A549 (cell line): ENCODE results near the gene ADAMTSL3. TPM values are rescaled to one million over a fixed set of nuclear protein-coding genes. Genes with fewer than 3 reads are reported as not detected.

Experiments
- ATAC-seq, 2 experiments: fragments of 200-7000 bp in 1 of 2; fragments of >200 bp in 1 of 2; cut with Nextera tagmentation in 1 of 2; cut with Tn5 transposase in 1 of 2; 3 replicates each; pipeline versions ENCODE4 v1.8.0 to v1.9.1; 2018 to 2020; ENCODE audit warnings: mild to moderate bottlenecking in 1 of 2, moderate library complexity in 1 of 2
- CTCF ChIA-PET: fragments of 300-600 bp; sonication (Branson Sonifier 250); formaldehyde crosslinking; extraction: SDS; loops from one replicate; lab custom pipeline; 2021; ENCODE audit warnings: antibody characterized with exemption, inconsistent platforms; lab: Yijun Ruan, JAX
- POLR2A ChIA-PET: fragments of 350-600 bp; formaldehyde crosslinking; extraction: SDS; loops from one replicate; lab custom pipeline; 2021; ENCODE audit warnings: antibody characterized with exemption, inconsistent platforms; lab: Yijun Ruan, JAX
- DNase-seq, 2 experiments: peaks; one replicate each; pipeline versions ENCODE4 v3.0.0 to v3.0.0-alpha.2; 2011 to 2016; ENCODE audit warnings: low read depth in 1 of 2, low spot score in 1 of 2
- FAIRE-seq: peaks from 2 replicates; lab custom pipeline; 2011; peaks lifted over from hg19 to GRCh38; lab: Jason Lieb, UNC
- H3K27ac ChIP-seq, 2 experiments: fragments of >200 bp; sonication (Bioruptor Twin); formaldehyde crosslinking; 3 replicates each; pipeline ENCODE4 v1.5.1; 2016 to 2017
- H3K4me1 ChIP-seq: fragments of >200 bp; sonication (Bioruptor Twin); formaldehyde crosslinking; 3 replicates; pipeline ENCODE4 v1.6.1; 2016
- H3K4me2 ChIP-seq: fragments of >200 bp; sonication (Bioruptor Twin); formaldehyde crosslinking; 3 replicates; pipeline ENCODE4 v1.6.1; 2016
- H3K4me3 ChIP-seq: fragments of >200 bp; sonication (Bioruptor Twin); formaldehyde crosslinking; 3 replicates; pipeline ENCODE4 v1.5.1; 2016
- H3K9me3 ChIP-seq: fragments of >200 bp; sonication (Bioruptor Twin); formaldehyde crosslinking; 3 replicates; pipeline ENCODE4 v1.6.1; 2016
- CTCF ChIP-seq: fragments of >200 bp; sonication (Bioruptor Twin); formaldehyde crosslinking; IDR thresholded peaks from 3 replicates; pipeline ENCODE4 v1.5.1; 2016
- FOSL2 ChIP-seq, 2 experiments: fragments of 450-650 bp in 1 of 2; fragments of >200 bp in 1 of 2; sonication (Bioruptor Twin) in 1 of 2; formaldehyde crosslinking; IDR thresholded peaks; 2 replicates each; pipeline versions ENCODE4 v1.5.0 to v1.6.1; 2016 to 2020; ENCODE audit warnings: mild to moderate bottlenecking in 1 of 2, moderate library complexity in 1 of 2
- GATA3 ChIP-seq: IDR thresholded peaks from 2 replicates; pipeline ENCODE4 v1.6.1; 2012; ENCODE audit warnings: borderline replicate concordance
- HEYL ChIP-seq: fragments of 250-450 bp; sonication (Bioruptor Pico); IDR thresholded peaks from 2 replicates; pipeline ENCODE4 v1.8.0; 2021; ENCODE audit warnings: mild to moderate bottlenecking, moderate library complexity
- HOXB13 ChIP-seq: fragments of 250-450 bp; sonication (Bioruptor Pico); IDR thresholded peaks from 2 replicates; pipeline ENCODE4 v1.5.0; 2020; ENCODE audit warnings: low read depth, mild to moderate bottlenecking, moderate library complexity
- JUNB ChIP-seq: fragments of >200 bp; sonication (Bioruptor Twin); formaldehyde crosslinking; IDR thresholded peaks from 2 replicates; pipeline ENCODE4 v1.6.1; 2016
- KDM5A ChIP-seq: fragments of 200-600 bp; sonication (generic); IDR thresholded peaks from 2 replicates; pipeline ENCODE4 v1.6.1; 2016; ENCODE audit warnings: antibody characterized with exemption, mild to moderate bottlenecking
- RAD21 ChIP-seq, 2 experiments: fragments of >200 bp in 1 of 2; sonication (Bioruptor Twin) in 1 of 2; formaldehyde crosslinking in 1 of 2; IDR thresholded peaks in 1 of 2; conservative IDR thresholded peaks in 1 of 2; 2 replicates in 1 of 2; 3 replicates in 1 of 2; pipeline ENCODE4 v1.6.1; 2012 to 2018; ENCODE audit warnings: inconsistent platforms in 1 of 2
- RARB ChIP-seq: fragments of 250-450 bp; sonication (Bioruptor Pico); IDR thresholded peaks from 2 replicates; pipeline ENCODE4 v1.8.0; 2021; ENCODE audit warnings: mild to moderate bottlenecking, moderate library complexity
- RFX5 ChIP-seq: fragments of 450-650 bp; IDR thresholded peaks from 2 replicates; pipeline ENCODE4 v1.7.1; 2014; ENCODE audit warnings: antibody characterized with exemption, mild to moderate bottlenecking, moderate library complexity
- TFCP2L1 ChIP-seq: fragments of 250-450 bp; sonication (Bioruptor Pico); IDR thresholded peaks from 2 replicates; pipeline ENCODE4 v1.5.0; 2021; ENCODE audit warnings: mild to moderate bottlenecking
- TP53 ChIP-seq: fragments of 250-450 bp; sonication (Bioruptor Pico); IDR thresholded peaks from 2 replicates; pipeline ENCODE4 v1.5.0; 2021; ENCODE audit warnings: mild to moderate bottlenecking, moderate library complexity
- WGBS: methylation state at CpG from one replicate; pipeline ENCODE4 v1.1.6; 2017; ENCODE audit errors: missing lambda C conversion rate; 5-methylcytosine and 5-hydroxymethylcytosine counted together
- polyA plus RNA-seq, 4 experiments: library from polyadenylated mRNA; depleted of rRNA in 3 of 4; stranded (reverse); fragments of >200 nt; fragmentation: RNase III in 1 of 4; extraction: RNeasy Plus Mini Kit Qiagen cat#74134 plus additional on column Dnase treatment in 1 of 4; gene quantifications; 2 replicates in 3 of 4; 3 replicates in 1 of 4; pipeline ENCODE4 v1.2.3, GENCODE V29; 2011 to 2017
- TF ChIP-seq, protein P1 (sequence below): IDR thresholded peaks from 2 replicates; pipeline ENCODE4 v1.6.1; 2012
- TF ChIP-seq, protein P2 (sequence below): fragments of 200-600 bp; sonication (generic); IDR thresholded peaks from 2 replicates; pipeline ENCODE4 v1.6.1; 2016; ENCODE audit warnings: antibody characterized with exemption, mild to moderate bottlenecking, moderate library complexity
- TF ChIP-seq, protein P3 (sequence below): fragments of >200 bp; sonication (Bioruptor Twin); formaldehyde crosslinking; IDR thresholded peaks from 2 replicates; pipeline ENCODE4 v1.6.1; 2016

Gene ADAMTSL3
- polyA plus RNA-seq, 2 of the 4 experiments (the other 2 are of a cell fraction) = 0.22 to 0.25 TPM

DNA sequence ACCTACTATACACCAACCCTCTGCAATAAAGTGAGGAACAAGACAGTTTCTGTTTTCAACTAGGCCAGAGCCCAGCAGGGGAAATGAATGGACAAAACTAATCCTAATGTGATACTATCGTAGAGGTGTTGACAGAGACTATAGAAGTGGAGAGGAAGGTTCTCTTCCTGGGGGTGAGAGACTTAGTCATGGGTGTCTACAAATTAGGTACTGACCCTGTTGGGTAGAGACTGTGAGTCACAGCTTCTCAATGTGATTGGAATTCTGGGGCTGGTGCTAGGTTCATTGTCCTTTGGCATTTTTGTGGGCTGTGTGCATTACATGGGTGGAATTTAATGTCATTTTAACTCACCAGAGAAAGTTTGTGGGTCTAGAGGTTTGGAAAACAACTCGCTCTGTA, 79.3 kb downstream of the ADAMTSL3 start:
- TF ChIP-seq JUNB (no peak), CTCF (no peak), RARB (CRISPR knock-in tag) (no peak), HOXB13 (CRISPR knock-in tag) (no peak), RAD21 (conservative IDR thresholded peaks at IDR 0.05 in 1 of 2, IDR thresholded peaks at IDR 0.05 in 1 of 2) (no peak), TP53 (CRISPR knock-in tag) (no peak), KDM5A (no peak), FOSL2 (IDR thresholded peaks at IDR 0.05) (no peak), FOSL2 (CRISPR knock-in tag; IDR thresholded peaks at IDR 0.05) (no peak), HEYL (CRISPR knock-in tag) (no peak), RFX5 (no peak), GATA3 (no peak), TFCP2L1 (CRISPR knock-in tag) (no peak)
- TF ChIP-seq, protein P1, sequence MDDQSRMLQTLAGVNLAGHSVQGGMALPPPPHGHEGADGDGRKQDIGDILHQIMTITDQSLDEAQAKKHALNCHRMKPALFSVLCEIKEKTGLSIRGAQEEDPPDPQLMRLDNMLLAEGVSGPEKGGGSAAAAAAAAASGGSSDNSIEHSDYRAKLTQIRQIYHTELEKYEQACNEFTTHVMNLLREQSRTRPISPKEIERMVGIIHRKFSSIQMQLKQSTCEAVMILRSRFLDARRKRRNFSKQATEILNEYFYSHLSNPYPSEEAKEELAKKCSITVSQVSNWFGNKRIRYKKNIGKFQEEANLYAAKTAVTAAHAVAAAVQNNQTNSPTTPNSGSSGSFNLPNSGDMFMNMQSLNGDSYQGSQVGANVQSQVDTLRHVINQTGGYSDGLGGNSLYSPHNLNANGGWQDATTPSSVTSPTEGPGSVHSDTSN = no peak
- TF ChIP-seq, protein P2, sequence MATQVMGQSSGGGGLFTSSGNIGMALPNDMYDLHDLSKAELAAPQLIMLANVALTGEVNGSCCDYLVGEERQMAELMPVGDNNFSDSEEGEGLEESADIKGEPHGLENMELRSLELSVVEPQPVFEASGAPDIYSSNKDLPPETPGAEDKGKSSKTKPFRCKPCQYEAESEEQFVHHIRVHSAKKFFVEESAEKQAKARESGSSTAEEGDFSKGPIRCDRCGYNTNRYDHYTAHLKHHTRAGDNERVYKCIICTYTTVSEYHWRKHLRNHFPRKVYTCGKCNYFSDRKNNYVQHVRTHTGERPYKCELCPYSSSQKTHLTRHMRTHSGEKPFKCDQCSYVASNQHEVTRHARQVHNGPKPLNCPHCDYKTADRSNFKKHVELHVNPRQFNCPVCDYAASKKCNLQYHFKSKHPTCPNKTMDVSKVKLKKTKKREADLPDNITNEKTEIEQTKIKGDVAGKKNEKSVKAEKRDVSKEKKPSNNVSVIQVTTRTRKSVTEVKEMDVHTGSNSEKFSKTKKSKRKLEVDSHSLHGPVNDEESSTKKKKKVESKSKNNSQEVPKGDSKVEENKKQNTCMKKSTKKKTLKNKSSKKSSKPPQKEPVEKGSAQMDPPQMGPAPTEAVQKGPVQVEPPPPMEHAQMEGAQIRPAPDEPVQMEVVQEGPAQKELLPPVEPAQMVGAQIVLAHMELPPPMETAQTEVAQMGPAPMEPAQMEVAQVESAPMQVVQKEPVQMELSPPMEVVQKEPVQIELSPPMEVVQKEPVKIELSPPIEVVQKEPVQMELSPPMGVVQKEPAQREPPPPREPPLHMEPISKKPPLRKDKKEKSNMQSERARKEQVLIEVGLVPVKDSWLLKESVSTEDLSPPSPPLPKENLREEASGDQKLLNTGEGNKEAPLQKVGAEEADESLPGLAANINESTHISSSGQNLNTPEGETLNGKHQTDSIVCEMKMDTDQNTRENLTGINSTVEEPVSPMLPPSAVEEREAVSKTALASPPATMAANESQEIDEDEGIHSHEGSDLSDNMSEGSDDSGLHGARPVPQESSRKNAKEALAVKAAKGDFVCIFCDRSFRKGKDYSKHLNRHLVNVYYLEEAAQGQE = no peak
- ChIA-PET CTCF (interaction anchor here (1.1 kb wide), 2 partner anchors 16 to 173 kb away, joined by 3 read pairs; no protein-coding TSS in a partner anchor), POLR2A (no interaction called here)
- ATAC-seq = peak in 1 of 2 experiments; percentile 59; a peak in 3 of 6 replicates
- Histone ChIP-seq H3K27ac (no peak overlapping the region), H3K4me1 (no peaks in the 10 kb centered on the region), H3K4me2 (0 out of 3 replicates have a peak overlapping the region, but pooled peaks have one; percentile 3), H3K9me3 (no peaks in the 10 kb centered on the region), H3K4me3 (no peak overlapping the region)
- DNase-seq = peak; percentile 22 to 31
- 5% methylated on average over 2 of the region's 2 CpGs for WGBS
- FAIRE-seq = no peak

DNA sequence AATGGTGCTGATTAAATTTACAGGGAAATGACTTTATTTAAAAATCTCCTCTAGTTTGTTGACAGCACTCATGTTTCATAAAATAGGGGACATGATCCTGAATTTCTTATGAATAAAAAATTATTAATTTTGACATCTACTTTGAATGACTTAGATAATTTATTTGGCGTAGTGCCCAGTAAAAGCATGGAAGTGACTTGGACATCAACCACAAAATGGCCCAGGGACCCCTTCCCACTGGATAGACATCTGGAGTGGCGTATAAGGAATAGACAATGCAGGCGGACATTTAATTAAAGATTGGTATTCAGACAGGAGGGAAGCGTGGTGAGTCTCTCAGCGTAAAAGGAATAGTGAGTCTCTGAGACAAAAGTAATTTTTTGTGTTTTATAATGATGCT, 79.8 kb downstream of the ADAMTSL3 start:
- no peaks in the 10 kb centered on the region for H3K9me3 ChIP-seq
- DNase-seq (no peak), ATAC-seq (no peak)
- no peaks in the 10 kb centered on the region for H3K4me1 ChIP-seq
- no peak overlapping the region for H3K27ac ChIP-seq
- H3K4me2 ChIP-seq = 0 out of 3 replicates have a peak overlapping the region, but pooled peaks have one; percentile 3
- H3K4me3 ChIP-seq = no peak overlapping the region
- POLR2A ChIA-PET = no interaction called here
- WGBS = 50% methylated on average over 5 of the region's 5 CpGs
- no peak for TF ChIP-seq FOSL2 (IDR thresholded peaks at IDR 0.05)
- TF ChIP-seq FOSL2 (CRISPR knock-in tag; IDR thresholded peaks at IDR 0.05) = no peak
- TF ChIP-seq, all 56 proteins: peak for 0
- FAIRE-seq = no peak
- CTCF ChIA-PET = interaction anchor here (0.5 to 1.1 kb wide), 2 partner anchors 17 to 260 kb away, joined by 3 read pairs; no protein-coding TSS in a partner anchor

GRCh38 chr15:83734487-83734886, 80.6 kb downstream of the ADAMTSL3 start:
- no peak overlapping the region for H3K4me2 ChIP-seq
- no peak overlapping the region for H3K4me3 ChIP-seq
- H3K4me1 ChIP-seq = no peaks in the 10 kb centered on the region
- DNase-seq (no peak), FAIRE-seq (no peak), ATAC-seq (no peak; a peak in 1 of 6 replicates)
- ChIA-PET POLR2A (no interaction called here), CTCF (no interaction called here)
- peak in 1 of 2 experiments; percentile 31; a peak in 2 of 5 replicates for TF ChIP-seq RAD21 (conservative IDR thresholded peaks at IDR 0.05 in 1 of 2, IDR thresholded peaks at IDR 0.05 in 1 of 2)
- TF ChIP-seq, protein P3, sequence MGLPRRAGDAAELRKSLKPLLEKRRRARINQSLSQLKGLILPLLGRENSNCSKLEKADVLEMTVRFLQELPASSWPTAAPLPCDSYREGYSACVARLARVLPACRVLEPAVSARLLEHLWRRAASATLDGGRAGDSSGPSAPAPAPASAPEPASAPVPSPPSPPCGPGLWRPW = no peak
- H3K9me3 ChIP-seq = no peaks in the 10 kb centered on the region
- 8% methylated on average over 3 of the region's 3 CpGs for WGBS
- H3K27ac ChIP-seq = no peak overlapping the region
